NCI-H526 treated with DMSO at 0.1 percent for 48 hours (cell line): ENCODE results near the gene TCP11.

ENCODE experiments used
- DNase-seq: peaks from one replicate; lab custom pipeline; 2025; lab: John Stamatoyannopoulos, UW

The TCP11 gene

GRCh38 chr6:35092362-35093117 lies 48.6 kb downstream of the TCP11 start:
- no peak for DNase-seq

GRCh38 chr6:35091346-35092083 lies 49.6 kb downstream of the TCP11 start:
- no peak for DNase-seq

GRCh38 chr6:35090734-35091133 lies 50.4 kb downstream of the TCP11 start:
- DNase-seq: no peak

GRCh38 chr6:35089935-35090505 lies 51.1 kb downstream of the TCP11 start:
- DNase-seq: no peak

GRCh38 chr6:35089216-35089934 lies 51.8 kb downstream of the TCP11 start:
- DNase-seq: no peak

DNA sequence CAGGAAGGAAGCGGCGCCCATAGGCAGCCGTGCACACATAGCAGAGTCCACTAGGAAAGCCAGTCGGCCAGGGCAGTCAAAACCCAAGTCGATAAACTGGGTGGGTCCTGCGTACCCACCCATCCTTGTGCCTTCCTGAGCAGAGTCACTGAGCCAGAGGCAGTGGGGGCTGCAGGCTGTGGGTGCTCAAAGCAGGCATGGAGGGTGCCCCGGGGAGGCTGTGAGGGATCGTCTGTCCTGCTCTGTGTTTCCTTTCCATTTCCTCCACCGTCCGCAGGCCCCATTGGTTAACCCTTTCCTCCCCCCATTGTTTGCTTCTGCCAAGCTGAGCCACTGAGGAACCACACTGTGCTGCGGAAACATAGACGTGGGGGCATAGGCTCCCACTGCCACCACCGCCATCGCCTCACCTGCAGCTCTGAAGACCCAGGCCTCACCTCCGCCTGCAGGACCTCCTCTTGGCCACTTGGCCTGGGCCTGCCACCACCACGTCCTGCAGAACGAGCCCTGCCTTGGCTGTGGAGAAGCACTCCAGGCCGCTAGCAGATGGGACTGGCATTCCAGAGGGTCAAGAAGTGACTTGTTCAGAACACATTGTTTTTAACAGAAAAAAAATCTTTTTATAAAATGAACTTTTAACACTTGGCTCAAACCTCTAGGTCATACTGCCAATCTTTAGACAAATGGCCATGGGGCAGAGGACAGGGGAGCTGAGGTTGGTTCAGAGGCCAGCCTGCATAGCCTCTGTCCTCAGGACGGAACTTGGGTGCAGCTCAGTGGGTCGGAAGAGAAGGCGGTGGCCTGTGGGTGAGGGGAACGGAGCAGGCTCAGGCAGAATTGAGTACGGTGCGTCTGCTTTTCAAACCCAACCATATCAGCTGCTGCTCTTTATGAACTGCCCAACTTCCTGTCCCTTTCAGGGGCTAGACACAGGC lies 52.6 kb downstream of the TCP11 start:
- no peak for DNase-seq

DNA sequence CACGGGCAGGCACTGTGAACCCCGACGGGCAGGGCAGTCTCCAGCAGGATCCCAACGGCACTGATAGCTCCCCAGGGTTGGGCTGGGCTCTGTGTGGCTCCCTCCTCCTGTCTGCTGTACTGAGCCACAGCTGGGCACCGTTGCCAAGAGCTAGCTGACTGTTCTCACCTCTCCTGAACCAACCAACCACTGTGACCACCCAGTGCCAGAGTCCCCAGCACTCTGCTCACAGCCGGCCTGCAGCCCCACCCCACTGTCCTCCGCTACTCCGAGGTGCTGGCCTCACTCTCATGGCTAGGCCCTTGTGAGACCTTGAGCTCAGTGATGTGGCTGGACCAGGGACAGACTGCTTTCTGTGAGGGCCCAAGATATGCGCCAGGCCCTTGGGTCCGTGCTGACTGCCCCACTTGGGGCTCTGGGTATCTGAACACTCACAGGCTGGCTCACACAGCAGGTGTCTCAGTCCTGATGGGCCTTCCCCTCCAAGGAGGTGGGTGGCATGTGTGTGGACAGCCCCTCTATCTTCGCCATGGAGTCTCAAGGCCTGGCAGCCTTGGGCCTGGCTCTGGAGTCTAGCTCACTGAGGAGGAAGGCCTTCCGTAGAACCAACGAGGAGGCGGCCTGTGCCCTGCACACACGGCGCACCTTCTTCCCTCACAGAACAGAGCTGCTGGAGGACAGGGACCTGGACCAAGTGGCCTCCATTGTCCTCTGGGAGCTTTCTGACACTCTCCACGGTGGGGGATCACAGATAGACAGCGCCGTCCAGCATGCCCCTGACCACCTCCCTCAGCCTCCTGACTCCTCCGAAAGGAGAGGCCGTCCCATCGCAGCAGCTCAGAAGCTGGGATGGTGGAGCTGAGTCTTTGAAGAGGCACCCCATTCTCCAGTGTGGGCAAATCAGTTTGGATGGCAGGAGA lies 53.5 kb downstream of the TCP11 start:
- DNase-seq: no peak

GRCh38 chr6:35086636-35087360 lies 54.3 kb downstream of the TCP11 start:
- DNase-seq: no peak

DNA sequence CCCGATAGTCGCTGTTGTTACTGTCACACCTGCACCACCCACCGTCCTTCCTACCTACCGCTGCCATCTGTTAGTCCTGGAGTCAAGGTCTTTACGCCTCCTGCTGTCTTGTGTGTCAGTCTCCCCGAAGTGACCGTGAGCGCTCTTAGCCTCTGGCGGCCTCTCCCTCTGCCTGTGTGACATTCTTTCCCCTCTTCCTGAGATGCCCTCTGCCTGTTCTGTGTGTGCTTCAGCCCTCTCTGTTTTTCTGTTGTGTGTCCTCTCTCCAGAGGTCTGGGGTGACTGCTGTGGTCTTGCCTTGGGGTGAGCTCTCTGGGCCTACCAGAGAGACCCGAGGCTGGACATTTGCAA lies 54.9 kb downstream of the TCP11 start:
- no peak for DNase-seq

DNA sequence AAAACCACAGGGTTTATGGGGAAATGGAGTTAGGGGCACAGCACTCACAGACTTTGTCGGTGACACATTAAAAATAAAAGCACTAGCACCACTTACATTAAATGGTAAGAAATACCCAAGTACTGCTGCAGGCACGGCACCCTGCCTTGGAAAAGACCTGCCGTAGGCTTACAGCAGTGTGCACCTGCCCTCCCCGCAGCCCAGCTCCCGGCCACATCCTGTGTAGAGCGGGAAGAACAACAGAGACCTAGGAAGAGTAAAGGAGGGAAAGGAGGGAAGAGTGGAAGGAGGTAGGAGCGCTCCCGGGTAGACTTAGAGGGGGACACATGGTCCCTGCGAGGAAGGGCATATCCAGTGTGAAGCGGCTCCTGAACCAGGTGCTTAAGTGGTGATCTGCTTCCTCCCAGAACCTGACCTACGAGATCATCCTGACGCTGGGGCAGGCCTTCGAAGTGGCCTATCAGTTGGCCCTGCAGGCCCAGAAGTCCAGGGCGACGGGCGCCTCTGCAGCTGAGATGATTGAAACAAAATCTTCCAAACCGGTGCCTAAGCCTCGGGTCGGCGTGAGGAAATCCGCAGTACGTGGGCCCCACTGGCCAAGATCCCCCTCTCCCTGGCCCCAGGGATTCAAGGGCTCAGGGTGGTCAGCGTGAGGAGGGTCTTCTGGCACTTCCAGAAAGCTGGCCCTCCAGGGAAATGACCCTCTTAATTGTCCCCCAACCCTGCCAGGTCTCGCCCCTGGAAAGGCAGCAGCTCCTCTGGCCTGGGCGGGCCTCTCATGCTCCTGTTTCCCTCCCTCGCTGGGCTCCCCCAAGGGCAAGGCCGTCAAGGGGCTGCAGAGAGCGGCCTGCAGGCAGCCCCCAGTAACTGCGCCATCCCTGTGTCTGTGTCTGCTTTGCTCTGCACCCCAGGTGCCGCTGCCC lies 55.5 kb downstream of the TCP11 start:
- DNase-seq: no peak

DNA sequence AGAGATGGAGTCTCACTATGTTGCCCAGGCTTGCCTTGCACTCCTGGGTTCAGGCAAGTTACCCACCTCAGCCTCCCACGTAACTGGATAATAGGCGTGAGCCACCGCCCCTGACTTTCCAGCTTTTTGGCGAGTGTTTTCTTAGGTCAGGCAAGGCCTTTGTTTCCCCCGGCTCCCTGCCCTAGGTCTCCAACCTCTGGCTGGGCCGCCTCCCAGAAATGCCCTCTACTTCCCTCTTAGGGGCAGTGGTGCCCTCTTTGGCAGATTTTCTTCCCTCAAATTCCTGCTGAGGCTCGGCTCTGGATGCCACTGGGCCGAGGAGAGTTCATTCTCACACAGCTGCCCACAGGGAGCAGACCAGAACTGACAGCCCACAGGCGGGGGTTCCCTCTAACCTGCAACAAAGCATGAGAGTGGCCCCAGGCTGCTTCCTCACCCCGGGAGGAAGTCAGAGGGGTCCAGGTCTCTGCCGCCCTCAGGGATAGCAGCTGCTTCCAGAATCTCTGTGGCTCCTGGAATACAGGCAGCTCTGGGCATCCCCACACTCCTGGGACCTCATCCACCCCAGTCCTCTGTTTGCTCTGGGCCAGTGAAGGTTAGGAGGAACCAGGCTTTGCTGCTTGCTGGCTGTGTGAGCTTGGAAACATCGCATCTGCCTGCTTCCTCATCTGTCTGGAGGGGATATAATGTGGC lies 56.5 kb downstream of the TCP11 start:
- DNase-seq: no peak

GRCh38 chr6:35084041-35084491 lies 57.1 kb downstream of the TCP11 start:
- no peak for DNase-seq

DNA sequence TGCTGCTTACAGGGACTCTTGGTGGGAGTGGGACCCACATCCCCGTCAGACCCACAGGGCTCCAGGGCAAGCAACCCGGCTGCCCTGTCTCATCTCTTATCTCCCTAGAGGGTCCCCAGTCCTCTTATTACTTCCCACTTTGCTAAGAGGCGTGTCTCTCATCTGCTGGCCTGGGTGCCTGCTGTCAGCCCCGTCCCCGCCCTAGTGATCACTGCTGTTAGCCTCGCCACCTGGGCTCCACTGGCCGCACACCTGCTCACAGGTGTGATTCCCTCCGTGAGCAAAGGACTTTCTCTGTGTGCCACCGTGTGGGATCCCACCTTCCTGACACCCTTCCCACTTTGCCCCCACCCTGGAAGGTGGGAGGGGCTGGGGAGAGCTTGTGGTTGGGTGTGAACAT lies 57.6 kb downstream of the TCP11 start:
- no peak for DNase-seq

DNA sequence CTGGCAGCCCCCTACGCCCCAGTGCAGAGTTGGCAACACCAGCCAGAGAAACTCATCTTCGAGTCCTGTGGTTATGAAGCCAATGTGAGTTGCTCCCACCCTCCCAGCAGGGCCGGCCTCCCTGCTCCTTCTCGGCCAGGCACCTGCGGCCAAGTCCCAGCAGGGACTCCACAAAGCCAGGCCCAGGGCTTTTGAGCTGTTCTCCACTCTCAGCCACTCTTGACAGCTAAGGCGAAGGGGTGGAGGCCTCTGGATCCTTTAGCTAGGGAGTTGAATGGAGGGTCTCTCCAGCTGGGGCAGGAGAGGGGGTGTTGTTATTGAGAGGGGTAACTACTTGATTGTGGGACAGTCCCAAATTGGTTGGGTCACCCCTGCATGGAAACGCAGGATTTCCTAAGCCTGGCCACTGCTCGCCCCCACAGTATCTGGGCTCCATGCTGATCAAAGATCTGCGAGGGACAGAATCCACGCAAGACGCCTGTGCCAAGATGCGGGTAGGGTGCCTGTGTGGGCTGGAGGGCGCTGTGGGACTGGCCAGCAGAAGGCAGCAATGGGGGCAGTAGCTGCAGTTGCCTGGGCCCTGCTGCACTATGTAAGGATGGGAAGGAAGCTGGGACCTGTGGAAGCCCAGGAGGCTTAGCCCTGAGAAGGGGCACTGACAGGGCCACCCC lies 58.3 kb downstream of the TCP11 start:
- DNase-seq: no peak

GRCh38 chr6:35082046-35082732 lies 59.0 kb downstream of the TCP11 start:
- DNase-seq: no peak

GRCh38 chr6:35081426-35081851 lies 59.7 kb downstream of the TCP11 start:
- DNase-seq: no peak
